SH-SY5Y (cell line): ENCODE results near the gene CTCF.

Experiments
- GATA2 ChIP-seq: IDR thresholded peaks from 2 replicates; pipeline ENCODE4 v1.6.1; 2011; ENCODE audit warnings: mild to moderate bottlenecking, low read depth, low read length
- GATA3 ChIP-seq: IDR thresholded peaks from 2 replicates; pipeline ENCODE4 v1.6.1; 2011; ENCODE audit warnings: low read depth, mild to moderate bottlenecking, low read length, moderate library complexity

DNA sequence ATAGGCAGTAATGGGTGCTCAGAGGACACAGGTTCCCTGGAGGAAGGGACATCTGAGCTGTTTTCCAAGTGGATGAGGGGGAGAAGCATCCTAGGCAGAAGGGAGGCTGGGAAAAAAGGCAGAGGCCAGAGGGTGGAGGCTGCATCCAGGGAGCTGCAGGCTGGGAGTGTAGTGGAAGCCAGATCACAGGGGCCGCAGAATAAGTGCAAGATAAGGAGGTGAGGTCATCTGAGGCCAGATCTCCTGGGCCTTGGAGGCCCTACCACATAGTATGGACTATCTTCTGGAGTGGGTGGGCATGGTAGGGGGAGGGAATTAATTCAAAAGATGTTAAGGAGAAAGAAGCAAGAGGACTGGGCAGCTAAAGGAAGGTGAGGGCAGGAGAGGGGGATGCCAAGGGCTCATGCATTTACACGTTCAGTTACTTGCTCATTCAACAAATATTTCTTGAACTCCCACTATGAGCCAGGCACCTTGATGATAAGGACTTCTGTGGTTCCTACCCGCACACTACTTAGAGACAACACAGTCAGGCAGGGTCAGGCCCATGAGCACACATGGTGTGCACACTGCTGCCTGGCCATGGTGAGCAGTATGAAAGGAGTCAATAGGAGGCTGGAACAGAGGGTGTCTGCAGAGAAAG, 36.1 kb upstream of the CTCF start:
- TF ChIP-seq GATA2 (no peak), GATA3 (no peak)
